Measurements from ENCODE around the gene FAM24B. TPM values are rescaled to one million over a fixed set of nuclear protein-coding genes. Genes with fewer than 3 reads are reported as not detected.
"Not testable (repeated sequence)": the region's sequence is repeated elsewhere in the genome, so short reads cannot be mapped to it uniquely, and the experiment has no call there.

FAM24B gene
- total RNA-seq, 1 donor from 2014 or later = 11.8 TPM

GRCh38 chr10:122859527-122859926 lies 19.9 kb downstream of the FAM24B start:
- intact Hi-C loops (cut with micrococcal nuclease) = no loop called here

GRCh38 chr10:122858042-122858441 lies 21.3 kb downstream of the FAM24B start:
- intact Hi-C loops (cut with micrococcal nuclease) = not testable (repeated sequence)

- intact Hi-C loops (cut with micrococcal nuclease) = no loop called here
These were observed 22.5 kb downstream of the FAM24B start for GRCh38 chr10:122856902-122857301.

- intact Hi-C loops (cut with micrococcal nuclease) = no loop called here
These were observed 23.6 kb downstream of the FAM24B start for GRCh38 chr10:122855745-122856144.

GRCh38 chr10:122854648-122855047 lies 24.7 kb downstream of the FAM24B start:
- intact Hi-C loops (cut with micrococcal nuclease) = no loop called here

GRCh38 chr10:122853665-122854313 lies 25.6 kb downstream of the FAM24B start:
- intact Hi-C loops (cut with micrococcal nuclease) = loop anchor here (2.0 kb wide), 1 partner anchor 25 kb away; the partner anchor contains the start of gene FAM24B

GRCh38 chr10:122852261-122852660 lies 27.1 kb downstream of the FAM24B start:
- intact Hi-C loops (cut with micrococcal nuclease) = loop anchor here (2.0 kb wide), 1 partner anchor 27 kb away; the partner anchor contains the start of gene FAM24B

GRCh38 chr10:122850705-122851640 lies 28.4 kb downstream of the FAM24B start:
- intact Hi-C loops (cut with micrococcal nuclease) = no loop called here

- intact Hi-C loops (cut with micrococcal nuclease) = no loop called here
These were observed 29.3 kb downstream of the FAM24B start for GRCh38 chr10:122849900-122850605.

GRCh38 chr10:122849090-122849489 lies 30.3 kb downstream of the FAM24B start:
- intact Hi-C loops (cut with micrococcal nuclease) = no loop called here

GRCh38 chr10:122847782-122848604 lies 31.4 kb downstream of the FAM24B start:
- intact Hi-C loops (cut with micrococcal nuclease) = no loop called here

GRCh38 chr10:122845783-122846332 lies 33.5 kb downstream of the FAM24B start, which contains the start of gene CUZD1:
Gene CUZD1 (minus strand): TSS chr10:122845857. CDS start chr10:122845843, 14 bp downstream.
- intact Hi-C loops (cut with micrococcal nuclease) = no loop called here

GRCh38 chr10:122844146-122844545 lies 35.2 kb downstream of the FAM24B start:
- intact Hi-C loops (cut with micrococcal nuclease) = no loop called here

GRCh38 chr10:122841569-122841968 lies 37.8 kb downstream of the FAM24B start:
- intact Hi-C loops (cut with micrococcal nuclease) = no loop called here

- intact Hi-C loops (cut with micrococcal nuclease) = no loop called here
These were observed 39.9 kb downstream of the FAM24B start for GRCh38 chr10:122839505-122839904.

- intact Hi-C loops (cut with micrococcal nuclease) = no loop called here
These were observed 40.5 kb downstream of the FAM24B start for GRCh38 chr10:122838880-122839279.

- intact Hi-C loops (cut with micrococcal nuclease) = no loop called here
These were observed 43.5 kb downstream of the FAM24B start for GRCh38 chr10:122835908-122836307.

- intact Hi-C loops (cut with micrococcal nuclease) = no loop called here
These were observed 48.4 kb downstream of the FAM24B start for GRCh38 chr10:122830965-122831353.

GRCh38 chr10:122830273-122830964 lies 49.0 kb downstream of the FAM24B start:
- intact Hi-C loops (cut with micrococcal nuclease) = no loop called here

- intact Hi-C loops (cut with micrococcal nuclease) = no loop called here
These were observed 49.9 kb downstream of the FAM24B start for GRCh38 chr10:122829454-122829853.

All from T-helper 1 cell treated with Interleukin-12 subunit alpha and Interleukin-12 subunit beta and Interleukin-4 antibody, amounts not matched to agents 30 ng/mL and 1 ng/mL, for 36 hours (primary cell).